Sigmoid colon (tissue), 7 donors: Measurements from ENCODE around the gene CRIP2. TPM values are rescaled to one million over a fixed set of nuclear protein-coding genes. Genes with fewer than 3 reads are reported as not detected.

Experiments used
- DNase-seq: peaks from one replicate; pipeline ENCODE4 v3.0.0-alpha.2; 2019
- H3K27ac ChIP-seq, 4 donors: fragments of 200-600 bp; sonication (generic); one replicate each; pipeline ENCODE4 v1.5.1; 2016 to 2019; ENCODE audit warnings: mild to moderate bottlenecking in 1 of 4
- H3K27me3 ChIP-seq, 3 donors: fragments of 200-600 bp; sonication (generic); one replicate each; pipeline ENCODE4 v1.5.1; 2019; ENCODE audit warnings: mild to moderate bottlenecking in 1 of 3
- H3K36me3 ChIP-seq, 4 donors: fragments of 200-600 bp; sonication (generic); one replicate each; pipeline ENCODE4 v1.5.1; 2016 to 2019
- H3K4me1 ChIP-seq, 4 donors: fragments of 200-600 bp; sonication (generic); one replicate each; pipeline ENCODE4 v1.5.1; 2017 to 2019
- H3K4me3 ChIP-seq, 4 donors: fragments of 200-600 bp; sonication (generic); one replicate each; pipeline ENCODE4 v1.5.1; 2017 to 2019; ENCODE audit warnings: mild to moderate bottlenecking in 2 of 4, moderate library complexity in 1 of 4
- H3K9me3 ChIP-seq, 4 donors: fragments of 200-600 bp in 3 of 4; sonication (generic) in 3 of 4; one replicate each; pipeline versions ENCODE4 v1.5.1 to v1.6.1; 2013 to 2019
- EP300 ChIP-seq, 4 donors: sonication (generic); formaldehyde crosslinking; IDR thresholded peaks; one replicate each; pipeline ENCODE4 v1.6.1; 2017; ENCODE audit warnings: antibody characterized with exemption in 4 of 4
- POLR2A ChIP-seq, 2 donors: fragments of 450-650 bp; IDR thresholded peaks; one replicate each; pipeline ENCODE4 v1.6.1; 2016; ENCODE audit warnings: antibody characterized with exemption in 2 of 2, mild to moderate bottlenecking in 2 of 2, moderate library complexity in 2 of 2
- POLR2AphosphoS5 ChIP-seq, 4 donors: sonication (generic); formaldehyde crosslinking; IDR thresholded peaks; one replicate each; pipeline ENCODE4 v1.6.1; 2017; ENCODE audit warnings: antibody characterized with exemption in 4 of 4
- WGBS, 2 donors: extraction: QIAGEN DNeasy Blood & Tissue Kit; methylation state at CpG; one replicate each; pipeline ENCODE4 v1.1.7; 2013; 5-methylcytosine and 5-hydroxymethylcytosine counted together
- intact Hi-C: fragments of 100-400 bp; cut with DNase I; formaldehyde crosslinking; loops from one replicate; pipeline ENCODE4 v1.15.1; 2023
- polyA plus RNA-seq, 3 donors: library from polyadenylated mRNA; stranded (reverse); fragments of 200-250 nt; gene quantifications; one replicate each; pipeline ENCODE4 v1.2.3, GENCODE V29; 2013
- total RNA-seq, 4 donors: library from RNA; depleted of rRNA; stranded (reverse); fragments of >200 nt; gene quantifications; one replicate each; pipeline ENCODE4 v1.1.0, GENCODE V29; 2016
- TF ChIP-seq, protein P1 (sequence below), 4 experiments: fragments of 450-650 bp in 3 of 4; fragments of 200-600 bp in 1 of 4; IDR thresholded peaks; one replicate each; pipeline ENCODE4 v1.5.1; 2016 to 2019; ENCODE audit warnings: antibody characterized with exemption in 4 of 4, mild to moderate bottlenecking in 3 of 4, moderate library complexity in 2 of 4
- donor health status: healthy with polysubstance abuse.
- donor health status: Bipolar disorder and iron deficiency.
- donor health status: healthy.

The CRIP2 gene
- total and polyA plus RNA-seq, 7 donors = 13.6 to 79.5 (median 50.0) TPM

DNA sequence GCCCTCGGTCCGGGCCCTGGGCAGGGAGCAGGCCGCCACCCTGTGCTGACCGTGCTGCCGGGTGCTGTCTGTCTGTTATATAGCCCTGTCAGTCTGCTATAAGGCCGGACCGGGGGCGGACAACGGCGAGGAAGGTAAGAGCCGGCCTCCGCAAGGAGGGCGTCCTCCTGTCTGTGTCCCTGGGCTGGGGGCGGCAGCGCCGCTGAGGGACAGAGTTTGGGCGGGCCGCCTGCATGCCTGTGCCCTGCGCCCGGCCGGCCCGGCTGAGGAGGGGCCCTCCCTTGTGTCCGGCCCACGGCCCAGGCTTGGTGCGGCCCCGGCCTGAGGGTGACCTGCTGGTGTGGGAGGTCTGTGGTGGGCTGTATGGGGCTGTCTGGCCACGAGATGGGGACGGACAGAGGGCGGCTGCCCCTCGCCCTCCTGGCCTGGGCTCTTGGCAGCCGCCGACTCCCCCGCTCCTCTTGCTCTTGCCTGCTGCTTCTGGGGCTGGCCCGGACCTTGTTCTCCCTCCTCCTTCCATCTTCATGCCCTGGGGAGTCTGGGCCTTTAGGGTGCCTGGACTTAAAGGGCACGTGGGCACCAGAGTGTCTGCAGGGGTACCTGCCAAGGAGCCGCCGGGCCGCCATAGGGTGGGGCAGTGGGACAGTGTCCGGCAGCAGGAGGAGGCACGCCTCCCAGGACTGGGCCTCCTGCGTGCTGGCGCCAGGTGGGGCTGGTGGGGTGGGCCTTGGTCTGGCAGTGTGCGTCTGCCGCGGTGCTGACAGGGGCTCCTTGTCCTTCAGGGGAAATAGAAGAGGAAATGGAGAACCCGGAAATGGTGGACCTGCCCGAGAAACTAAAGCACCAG lies 25.1 kb upstream of the CRIP2 start:
- TF ChIP-seq EP300 (IDR thresholded peaks at IDR 0.05) = no peak
- no peak for TF ChIP-seq POLR2A (IDR thresholded peaks at IDR 0.05)
- TF ChIP-seq POLR2AphosphoS5 (IDR thresholded peaks at IDR 0.05) = no peak
- TF ChIP-seq, protein P1, sequence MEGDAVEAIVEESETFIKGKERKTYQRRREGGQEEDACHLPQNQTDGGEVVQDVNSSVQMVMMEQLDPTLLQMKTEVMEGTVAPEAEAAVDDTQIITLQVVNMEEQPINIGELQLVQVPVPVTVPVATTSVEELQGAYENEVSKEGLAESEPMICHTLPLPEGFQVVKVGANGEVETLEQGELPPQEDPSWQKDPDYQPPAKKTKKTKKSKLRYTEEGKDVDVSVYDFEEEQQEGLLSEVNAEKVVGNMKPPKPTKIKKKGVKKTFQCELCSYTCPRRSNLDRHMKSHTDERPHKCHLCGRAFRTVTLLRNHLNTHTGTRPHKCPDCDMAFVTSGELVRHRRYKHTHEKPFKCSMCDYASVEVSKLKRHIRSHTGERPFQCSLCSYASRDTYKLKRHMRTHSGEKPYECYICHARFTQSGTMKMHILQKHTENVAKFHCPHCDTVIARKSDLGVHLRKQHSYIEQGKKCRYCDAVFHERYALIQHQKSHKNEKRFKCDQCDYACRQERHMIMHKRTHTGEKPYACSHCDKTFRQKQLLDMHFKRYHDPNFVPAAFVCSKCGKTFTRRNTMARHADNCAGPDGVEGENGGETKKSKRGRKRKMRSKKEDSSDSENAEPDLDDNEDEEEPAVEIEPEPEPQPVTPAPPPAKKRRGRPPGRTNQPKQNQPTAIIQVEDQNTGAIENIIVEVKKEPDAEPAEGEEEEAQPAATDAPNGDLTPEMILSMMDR (IDR thresholded peaks at IDR 0.05) = no peak
- Histone ChIP-seq H3K9me3 (no peaks in the 10 kb centered on the region), H3K4me1 (peaks cover 0 to 16% (median 12%) of the 10 kb centered on the region in 4 donors), H3K4me3 (no peak overlapping the region), H3K36me3 (peaks cover 13 to 48% (median 25%) of the 10 kb centered on the region in 4 donors), H3K27ac (no peak overlapping the region), H3K27me3 (no peaks in the 10 kb centered on the region)
- WGBS, 2 donors = 94% methylated on average over 47 of the region's 47 CpGs
- DNase-seq = no peak
- intact Hi-C loops = loop anchor here (5.0 kb wide), 1 partner anchor 78 kb away; the partner anchor contains the start of gene TMEM121

DNA sequence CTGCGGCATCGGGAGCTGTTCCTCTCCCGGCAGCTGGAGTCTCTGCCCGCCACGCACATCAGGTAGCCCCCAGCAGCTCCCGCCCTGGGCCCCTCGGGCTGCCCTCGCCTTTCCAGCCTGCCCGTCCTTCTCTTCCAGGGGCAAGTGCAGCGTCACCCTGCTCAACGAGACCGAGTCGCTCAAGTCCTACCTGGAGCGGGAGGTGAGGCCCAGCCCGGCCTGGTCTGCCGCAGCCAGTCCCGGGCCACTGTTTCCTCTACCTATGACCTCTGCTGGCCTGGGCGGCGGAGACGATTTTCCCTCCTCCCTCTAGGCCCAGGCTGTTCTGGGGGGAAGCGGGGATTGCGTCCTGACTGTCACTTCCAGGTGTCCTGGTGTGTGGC lies 24.5 kb upstream of the CRIP2 start:
- H3K27me3 ChIP-seq = no peaks in the 10 kb centered on the region
- H3K36me3 ChIP-seq = peaks cover 16 to 54% (median 28%) of the 10 kb centered on the region in 4 donors
- intact Hi-C loops = no loop called here
- TF ChIP-seq POLR2A (IDR thresholded peaks at IDR 0.05) (no peak), EP300 (IDR thresholded peaks at IDR 0.05) (no peak), POLR2AphosphoS5 (IDR thresholded peaks at IDR 0.05) (no peak)
- TF ChIP-seq, protein P1 (IDR thresholded peaks at IDR 0.05) = no peak
- DNase-seq = no peak
- no peak overlapping the region for H3K27ac ChIP-seq
- H3K4me3 ChIP-seq = no peak overlapping the region
- WGBS, 2 donors = 86 to 95% methylated on average over 22 of the region's 22 CpGs
- H3K9me3 ChIP-seq = no peaks in the 10 kb centered on the region
- peaks cover 0 to 16% (median 12%) of the 10 kb centered on the region in 4 donors for H3K4me1 ChIP-seq

DNA sequence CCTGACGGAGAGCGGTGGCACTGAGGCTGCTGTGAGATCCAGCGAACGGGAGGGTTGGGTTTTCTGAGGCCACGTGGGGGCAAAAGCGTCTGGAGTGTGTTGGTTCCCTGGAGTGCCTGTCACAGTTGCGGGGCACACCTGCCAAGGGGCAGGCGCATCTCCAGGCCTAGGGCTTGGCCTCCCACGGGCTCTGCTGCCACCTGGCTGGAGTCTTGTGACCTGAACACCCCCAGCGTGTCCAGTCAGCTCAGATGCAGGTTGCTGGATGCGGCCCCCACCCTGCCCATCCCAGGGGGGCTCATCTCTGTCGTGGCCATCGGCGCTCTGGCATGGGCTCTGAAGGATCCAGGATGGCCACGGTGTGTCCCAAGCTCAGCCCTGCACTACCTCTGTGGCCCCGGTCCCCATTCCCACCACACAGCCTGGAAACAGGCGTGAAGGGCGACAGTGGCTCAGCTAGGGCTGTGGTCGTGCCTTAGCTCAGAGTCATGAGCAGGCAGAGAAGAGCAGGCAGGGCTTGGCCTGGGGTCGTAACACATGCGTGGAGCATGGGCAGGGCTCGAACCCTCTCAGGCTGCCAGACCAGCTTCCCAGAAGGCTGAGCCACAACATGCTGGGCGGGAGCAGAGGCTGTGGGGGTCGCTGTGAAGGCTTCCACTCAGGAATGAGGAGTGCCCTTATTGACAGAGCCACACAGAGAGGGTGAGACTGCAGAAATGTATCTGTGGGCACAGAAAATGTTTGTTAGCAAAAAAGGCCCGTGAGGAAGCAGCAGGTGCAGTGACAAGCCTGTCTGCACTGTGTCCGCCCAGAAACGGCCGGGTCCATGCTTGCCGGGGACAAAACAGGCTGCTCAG lies 23.5 kb upstream of the CRIP2 start:
- intact Hi-C loops = no loop called here
- peaks cover 24 to 64% (median 37%) of the 10 kb centered on the region in 4 donors for H3K36me3 ChIP-seq

DNA sequence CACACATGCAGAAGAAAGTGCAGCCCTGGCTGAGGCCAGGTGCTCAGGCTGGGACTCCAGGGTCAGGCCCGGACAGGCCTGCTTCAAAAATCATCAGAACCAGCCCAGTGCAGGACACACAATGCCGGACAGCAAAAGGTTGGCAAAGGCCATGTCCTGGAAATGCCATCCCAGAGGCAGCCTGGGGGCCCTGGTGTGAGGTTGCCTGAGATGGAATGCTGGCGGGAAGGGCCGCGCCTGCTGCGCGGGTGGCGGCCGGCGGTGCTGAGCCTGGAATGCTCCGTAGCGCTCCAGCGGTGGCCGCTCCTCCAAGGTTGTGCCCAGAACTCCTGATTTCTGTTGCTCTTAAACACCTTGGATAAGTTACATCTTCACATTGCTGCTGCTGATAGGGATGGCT lies 21.7 kb upstream of the CRIP2 start:
- peaks cover 28 to 79% (median 45%) of the 10 kb centered on the region in 4 donors for H3K36me3 ChIP-seq
- intact Hi-C loops = no loop called here
- peaks cover 0 to 13% (median 12%) of the 10 kb centered on the region in 4 donors for H3K4me1 ChIP-seq
- no peak overlapping the region for H3K4me3 ChIP-seq
- H3K9me3 ChIP-seq = no peaks in the 10 kb centered on the region
- no peak for DNase-seq
- 89 to 90% methylated on average over 14 of the region's 14 CpGs for WGBS, 2 donors
- no peak for TF ChIP-seq POLR2AphosphoS5 (IDR thresholded peaks at IDR 0.05)
- TF ChIP-seq, protein P1 (IDR thresholded peaks at IDR 0.05) = no peak
- TF ChIP-seq EP300 (IDR thresholded peaks at IDR 0.05) = no peak
- no peak for TF ChIP-seq POLR2A (IDR thresholded peaks at IDR 0.05)
- no peaks in the 10 kb centered on the region for H3K27me3 ChIP-seq
- H3K27ac ChIP-seq = no peak overlapping the region

More for the DNA sequence above, 23.5 kb upstream of the CRIP2 start:
- Histone ChIP-seq H3K27ac (no peak overlapping the region), H3K4me3 (no peak overlapping the region), H3K9me3 (no peaks in the 10 kb centered on the region), H3K27me3 (no peaks in the 10 kb centered on the region), H3K4me1 (peaks cover 0 to 16% (median 12%) of the 10 kb centered on the region in 4 donors)
- WGBS, 2 donors = 91 to 95% methylated on average over 29 of the region's 29 CpGs
- DNase-seq = no peak
- no peak for TF ChIP-seq POLR2AphosphoS5 (IDR thresholded peaks at IDR 0.05)
- TF ChIP-seq, protein P1 (IDR thresholded peaks at IDR 0.05) = no peak
- no peak for TF ChIP-seq EP300 (IDR thresholded peaks at IDR 0.05)
- TF ChIP-seq POLR2A (IDR thresholded peaks at IDR 0.05) = no peak
